GM19193 (cell line): ENCODE measurements around the gene DAND5.

Source experiments
- POLR2A ChIP-seq: IDR thresholded peaks from 4 replicates; pipeline ENCODE4 v1.6.1; 2011; ENCODE audit not compliant: insufficient read depth, insufficient read length; ENCODE audit errors: extremely low read depth

DAND5 gene

DNA sequence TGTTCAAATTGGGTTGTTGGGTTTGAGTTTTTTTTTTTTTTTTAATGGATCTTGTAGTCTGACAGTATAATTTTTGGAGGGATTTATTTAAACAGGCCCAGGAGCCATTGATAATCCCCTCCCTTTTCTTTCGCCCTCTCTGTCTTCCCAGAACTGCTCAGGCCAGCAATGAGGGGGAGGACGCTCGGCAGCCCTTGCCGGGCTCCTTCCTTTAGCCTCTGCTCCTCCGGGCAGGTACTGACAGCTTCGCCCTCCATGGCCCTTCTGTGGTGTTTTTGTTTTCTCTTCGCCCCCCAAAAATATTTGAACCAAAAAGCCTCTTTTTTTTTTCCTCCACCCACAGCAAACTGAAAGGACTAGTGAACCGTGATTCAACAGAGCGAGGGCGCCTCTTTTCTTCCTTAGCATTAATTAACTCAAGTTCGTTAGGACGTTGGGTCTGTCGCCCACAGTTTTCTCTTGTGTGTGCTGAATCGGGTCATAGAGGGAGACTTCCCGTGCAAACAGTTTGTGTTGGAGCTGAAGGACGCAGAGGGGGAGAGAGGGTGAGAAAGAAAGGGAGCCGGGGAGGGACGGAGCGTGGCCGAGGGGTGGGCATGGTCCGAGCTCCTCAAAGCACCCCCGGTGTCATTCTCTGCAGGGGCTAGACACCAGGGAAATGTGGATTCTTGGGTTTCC, 47.4 kb downstream of the DAND5 start:
- no peak for TF ChIP-seq POLR2A

DNA sequence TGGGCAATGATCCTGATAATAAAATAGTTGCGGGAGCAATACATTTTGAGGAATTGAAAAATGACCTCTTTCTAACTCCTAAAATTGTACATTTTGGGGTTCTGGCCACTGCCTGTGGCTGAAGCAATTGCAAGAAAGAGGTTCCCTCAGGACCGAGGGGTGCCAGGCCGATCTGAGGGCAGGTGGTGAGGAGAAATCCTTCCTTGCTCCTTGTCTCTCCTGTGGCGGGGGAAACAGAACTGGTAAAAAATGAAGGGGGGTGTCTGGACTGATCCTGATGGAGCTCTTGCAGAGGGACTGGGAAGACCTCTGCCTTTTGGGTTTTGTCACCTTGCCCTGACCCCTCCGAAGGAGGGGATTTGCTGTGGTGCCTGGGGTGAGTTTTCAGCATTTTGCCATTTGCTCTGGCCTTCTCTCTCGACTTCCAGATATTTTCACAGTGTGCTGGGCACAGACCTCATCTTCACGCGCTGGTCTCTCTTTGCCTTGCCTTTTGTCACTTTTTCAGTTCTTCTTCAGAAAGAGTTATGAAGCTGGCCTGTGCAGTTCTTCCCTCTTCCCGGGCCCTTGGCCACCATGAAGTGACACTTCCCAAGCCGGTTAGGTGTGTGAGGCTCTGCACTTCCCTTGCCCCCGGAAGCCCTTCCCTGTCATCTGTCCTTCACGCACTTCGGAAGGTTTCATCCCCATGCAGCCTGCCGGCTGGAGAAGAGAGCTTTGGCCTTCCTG, 48.1 kb downstream of the DAND5 start:
- no peak for TF ChIP-seq POLR2A

DNA sequence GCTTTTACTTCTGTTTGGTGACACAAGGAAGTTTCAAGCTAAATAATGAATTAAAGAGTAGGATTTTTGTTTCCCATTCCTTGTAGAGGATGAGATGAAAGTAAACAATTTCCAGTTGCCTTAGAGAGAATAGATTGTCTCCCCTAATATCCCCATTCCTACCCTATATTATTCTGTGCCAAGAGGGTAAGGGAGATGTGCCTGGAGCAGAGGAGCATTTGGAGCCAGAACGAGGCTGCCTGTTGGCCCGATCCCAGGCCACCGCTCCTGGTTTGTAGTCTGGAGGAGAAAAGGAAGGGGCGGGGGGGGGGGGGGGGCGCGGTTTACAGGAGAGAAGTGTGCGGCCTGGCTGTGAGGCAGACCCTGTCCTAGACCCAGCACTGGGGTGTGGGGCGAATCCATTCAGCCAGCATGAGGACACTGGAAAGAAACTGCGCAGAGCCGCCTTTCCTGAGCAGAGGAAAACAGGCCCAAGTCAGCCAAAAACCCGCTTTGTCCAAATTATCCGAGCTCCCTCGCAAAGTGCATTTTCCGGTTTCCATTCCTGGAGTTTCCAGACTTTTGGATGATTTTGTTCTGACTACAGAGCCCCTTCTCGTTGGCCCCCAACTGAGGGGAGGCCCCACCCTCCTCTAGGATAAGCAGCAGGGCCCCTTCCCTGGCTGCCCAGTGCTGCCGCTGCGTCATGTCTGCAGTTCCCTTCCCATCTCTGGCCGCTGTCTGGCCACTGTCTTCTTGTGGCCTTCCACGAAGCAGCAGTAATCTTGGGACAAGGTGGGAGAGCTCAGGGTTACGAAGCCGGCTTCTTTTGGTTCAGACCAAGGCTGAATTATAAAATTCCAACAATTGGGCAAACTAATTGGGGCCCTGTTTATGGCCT, 48.9 kb downstream of the DAND5 start:
- TF ChIP-seq POLR2A, result no peak

DNA sequence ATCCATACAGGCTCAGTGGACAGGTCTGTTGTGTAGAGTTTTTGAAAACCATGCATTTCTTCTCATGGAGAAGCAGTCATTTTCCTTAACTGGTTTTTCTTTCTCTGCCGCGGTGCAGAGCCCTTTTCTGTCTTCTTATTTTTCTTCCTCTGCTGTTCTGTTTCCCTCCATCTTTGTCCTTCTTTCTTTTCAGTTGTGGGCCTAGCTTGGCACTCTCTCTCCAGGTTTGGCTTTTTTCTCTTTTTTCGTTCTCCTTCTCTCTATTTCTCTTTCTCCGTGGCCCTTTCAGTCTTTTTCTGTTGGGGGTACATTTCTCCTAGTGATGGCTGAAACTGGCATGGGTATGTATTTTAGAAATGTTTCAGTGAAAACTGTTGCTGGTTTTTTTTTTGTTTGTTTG, 50.0 kb downstream of the DAND5 start:
- TF ChIP-seq POLR2A, result no peak

- TF ChIP-seq POLR2A, result no peak
Measured at GRCh38 chr19:13020002-13020414, 50.6 kb downstream of the DAND5 start.

DNA sequence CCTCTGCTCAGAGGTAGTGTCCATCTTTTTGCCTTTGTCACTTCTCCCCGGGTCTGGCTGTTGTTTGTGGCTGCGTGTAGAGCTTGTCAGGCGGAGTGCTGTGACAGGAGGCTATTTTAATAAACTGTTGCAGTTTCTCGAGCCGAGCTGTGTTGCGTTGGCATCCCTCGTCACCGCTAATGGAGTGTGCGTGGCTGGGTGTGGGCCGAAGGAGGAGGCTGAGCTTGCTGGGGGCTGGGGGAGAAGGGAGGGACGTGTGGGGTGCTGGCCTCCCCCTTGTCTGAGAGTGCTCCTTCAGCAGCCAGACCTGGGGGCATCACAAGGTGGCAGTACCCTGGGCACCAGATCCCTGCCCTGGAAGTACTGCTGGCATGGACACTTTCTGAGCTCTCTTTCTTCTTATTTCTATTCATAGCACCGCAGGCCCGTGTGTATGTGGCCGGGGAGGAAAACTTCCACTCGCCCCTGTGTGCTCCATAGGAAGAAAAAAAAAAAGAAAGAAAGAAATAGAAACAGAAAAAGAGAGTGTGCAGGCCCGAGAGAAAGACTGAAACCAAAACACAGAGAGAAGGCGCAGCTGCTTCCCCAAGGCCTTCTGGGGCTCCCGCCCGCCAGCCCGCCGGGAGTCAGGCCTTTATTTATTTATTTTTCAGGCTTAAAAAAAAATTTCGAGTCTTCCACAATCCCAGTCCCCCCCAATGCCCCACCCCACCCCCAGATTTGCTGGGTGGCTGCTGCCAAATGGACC, 52.9 kb downstream of the DAND5 start:
- no peak for TF ChIP-seq POLR2A

DNA sequence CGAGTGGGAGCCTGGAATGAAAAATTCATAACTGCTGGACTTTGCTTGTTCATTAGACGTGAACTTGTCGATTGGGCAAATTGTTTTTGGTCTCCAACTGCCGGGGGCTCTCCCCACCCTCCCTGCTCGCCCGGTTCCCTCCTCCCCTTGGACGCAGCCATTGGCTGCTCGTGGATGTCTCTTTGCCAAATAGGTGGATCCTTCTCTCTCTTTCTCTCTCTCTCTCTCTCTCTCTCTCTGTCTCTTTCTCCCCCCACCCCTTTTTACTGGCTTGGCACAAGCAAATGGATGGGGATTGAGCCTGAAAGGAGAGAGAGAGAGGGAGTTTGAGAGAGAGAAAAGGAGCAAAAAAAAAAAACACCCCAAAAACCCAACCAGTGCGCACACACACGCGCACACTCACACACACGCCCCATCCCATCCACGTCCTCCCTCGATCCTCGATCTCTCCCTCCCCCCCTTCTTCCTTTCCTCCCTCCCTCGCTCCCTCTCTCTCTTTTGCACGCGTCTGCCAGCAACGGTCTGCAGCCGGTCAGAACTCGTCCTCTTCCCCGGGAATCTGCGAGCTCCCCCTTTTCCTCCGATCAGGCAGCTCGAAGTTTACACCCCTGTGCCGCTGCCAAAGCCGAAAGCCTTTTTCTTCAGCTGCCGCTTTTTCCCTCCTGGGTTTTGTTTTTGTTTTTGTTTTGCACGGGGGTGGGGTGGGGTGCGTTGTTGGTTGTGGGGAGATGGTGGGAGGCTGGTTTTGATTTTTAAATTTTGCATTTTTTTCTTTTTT, 53.7 kb downstream of the DAND5 start:
- TF ChIP-seq POLR2A, result peak; percentile 23

DNA sequence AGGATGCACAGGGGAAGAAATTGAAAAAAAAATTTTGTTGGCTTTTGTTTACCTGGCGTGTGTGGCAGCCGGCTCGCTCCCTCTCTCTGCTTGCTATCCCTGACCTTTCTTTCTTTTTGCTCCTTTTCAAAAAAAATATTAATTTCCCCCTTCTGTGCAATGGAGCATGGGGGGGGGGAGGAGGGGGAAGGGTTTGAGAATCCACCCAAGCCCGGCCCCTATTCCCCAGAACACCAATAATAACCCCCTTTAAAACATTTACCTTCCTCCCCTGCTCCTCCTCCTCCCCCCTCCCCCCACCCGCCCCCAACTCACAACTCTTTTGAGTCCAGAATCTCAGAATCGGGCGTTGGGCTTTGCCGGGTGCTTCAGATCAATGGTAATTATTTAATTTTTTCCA, 54.3 kb downstream of the DAND5 start:
- no peak for TF ChIP-seq POLR2A
